CD4-positive, alpha-beta memory T cell (primary cell): ENCODE results near the gene NSD1. TPM values are rescaled to one million over a fixed set of nuclear protein-coding genes. Genes with fewer than 3 reads are reported as not detected.

Source experiments
- CTCF ChIA-PET: fragments of 350-600 bp; sonication (Branson Sonifier 250); formaldehyde crosslinking; loops from one replicate; lab custom pipeline; 2021; ENCODE audit warnings: inconsistent platforms; ENCODE audit not compliant: partially characterized antibody; lab: Charles Lee
- POLR2A ChIA-PET: fragments of 350-600 bp; sonication (Branson Sonifier 250); formaldehyde crosslinking; loops from one replicate; lab custom pipeline; 2021; ENCODE audit not compliant: partially characterized antibody; lab: Charles Lee
- DNase-seq, 5 donors: peaks; one replicate each; pipeline versions ENCODE4 v3.0.0 to v3.0.0-alpha.2; 2020 to 2022; ENCODE audit warnings: mixed read lengths in 1 of 5
- H3K27ac ChIP-seq: one replicate; pipeline ENCODE4 v1.7.0; 2013; ENCODE audit warnings: low read depth, low read length
- H3K27me3 ChIP-seq: 2 replicates; pipeline ENCODE4 v1.7.0; 2013; ENCODE audit warnings: mild to moderate bottlenecking, low read length, moderate library complexity; ENCODE audit not compliant: insufficient read depth
- H3K36me3 ChIP-seq: 2 replicates; pipeline ENCODE4 v1.7.0; 2013; ENCODE audit warnings: mild to moderate bottlenecking, low read length, moderate library complexity; ENCODE audit not compliant: insufficient read depth
- H3K4me1 ChIP-seq: 2 replicates; pipeline ENCODE4 v1.7.0; 2013; ENCODE audit warnings: mild to moderate bottlenecking, low read length, moderate library complexity; ENCODE audit not compliant: insufficient read depth
- H3K4me3 ChIP-seq, 2 donors: one replicate each; pipeline ENCODE4 v1.7.0; 2013; ENCODE audit warnings: low read length in 2 of 2, mild to moderate bottlenecking in 1 of 2
- H3K9me3 ChIP-seq, 2 donors: one replicate each; pipeline ENCODE4 v1.7.0; 2013; ENCODE audit warnings: low read length in 2 of 2, control low read depth in 1 of 2; ENCODE audit not compliant: control insufficient read depth in 1 of 2
- H3K27ac Mint-ChIP-seq, 7 donors: one replicate each; pipeline ENCODE4 v1.8.0; 2020 to 2021; ENCODE audit warnings: mixed read lengths in 7 of 7, mild to moderate bottlenecking in 6 of 7, inconsistent platforms in 3 of 7, moderate library complexity in 3 of 7
- H3K27me3 Mint-ChIP-seq, 2 donors: one replicate each; pipeline ENCODE4 v1.8.0; 2020 to 2021; ENCODE audit warnings: mixed read lengths in 2 of 2
- H3K36me3 Mint-ChIP-seq, 2 donors: one replicate each; pipeline ENCODE4 v1.8.0; 2020 to 2021; ENCODE audit warnings: mixed read lengths in 2 of 2, inconsistent platforms in 1 of 2, mild to moderate bottlenecking in 1 of 2
- H3K4me1 Mint-ChIP-seq, 4 donors: one replicate each; pipeline ENCODE4 v1.8.0; 2020 to 2021; ENCODE audit warnings: mixed read lengths in 4 of 4, mild to moderate bottlenecking in 1 of 4
- H3K4me3 Mint-ChIP-seq, 8 donors: one replicate each; pipeline ENCODE4 v1.8.0; 2020 to 2021; ENCODE audit warnings: mixed read lengths in 8 of 8, mild to moderate bottlenecking in 7 of 8, moderate library complexity in 6 of 8, inconsistent platforms in 3 of 8
- H3K9me3 Mint-ChIP-seq, 8 donors: one replicate each; pipeline ENCODE4 v1.8.0; 2020 to 2021; ENCODE audit warnings: mixed read lengths in 8 of 8, mild to moderate bottlenecking in 5 of 8, inconsistent platforms in 3 of 8, moderate library complexity in 1 of 8
- intact Hi-C: fragments of 100-400 bp; cut with micrococcal nuclease; formaldehyde crosslinking; loops from one replicate; pipeline ENCODE4 v1.15.1; 2023
- polyA plus RNA-seq, 2 donors: library from polyadenylated mRNA; unstranded; fragments of 300-500 nt; fragmentation: Illumina TruSeq; gene quantifications; one replicate each; pipeline ENCODE4 v1.2.3, GENCODE V29; 2021
- total RNA-seq, 2 experiments: library from RNA; stranded (reverse); gene quantifications; one replicate each; pipeline ENCODE4 v1.2.3, GENCODE V29; 2021

The NSD1 gene
- total and polyA plus RNA-seq, 4 experiments from 2014 or later, result 14.3 to 122 (median 90.0) TPM

DNA sequence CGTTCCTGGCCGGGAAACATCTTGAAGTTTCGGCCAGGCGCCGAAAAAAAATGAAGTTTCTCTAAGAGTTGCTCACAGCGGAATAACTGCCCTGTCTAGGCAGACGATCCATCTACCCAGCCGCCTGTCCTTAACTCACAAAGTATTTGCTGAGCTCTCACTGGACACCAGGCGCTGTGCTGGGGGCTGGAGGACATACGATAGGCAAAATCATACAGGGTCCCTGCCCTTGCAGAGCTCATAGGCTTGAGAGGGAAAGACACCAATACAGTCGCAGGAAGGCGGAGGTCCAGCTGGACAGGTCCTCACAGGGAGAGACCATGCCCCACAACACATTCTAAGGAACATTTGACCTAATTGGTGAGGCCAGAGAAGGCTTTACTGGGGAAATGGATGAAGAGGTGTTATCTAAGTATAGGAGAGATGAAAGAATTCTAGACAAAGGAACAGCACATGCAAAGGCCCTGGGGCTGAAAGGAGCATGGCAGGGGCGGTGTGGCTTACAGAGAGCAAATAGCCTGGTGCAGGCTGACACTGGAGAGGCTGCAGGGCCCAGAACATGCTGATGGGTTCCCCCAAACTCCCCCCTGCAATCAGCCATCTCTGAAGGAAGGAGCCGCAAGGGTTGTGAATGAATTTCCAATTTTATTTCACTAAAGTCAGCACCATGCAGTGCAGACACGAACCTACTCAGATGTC lies 180.1 kb downstream of the NSD1 start:
- H3K4me3 ChIP-seq, result no peak overlapping the region
- Mint-ChIP-seq H3K4me3 (no peak overlapping the region), H3K27me3 (no peaks in the 10 kb centered on the region), H3K36me3 (peaks cover 0 to 5% of the 10 kb centered on the region in 2 donors), H3K27ac (peak overlapping the region in 1 of 7 donors; percentile 29), H3K4me1 (peaks cover 19 to 58% (median 32%) of the 10 kb centered on the region in 4 donors), H3K9me3 (peaks cover 0 to 4% (median 0%) of the 10 kb centered on the region in 8 donors)
- no peak for DNase-seq
- POLR2A ChIA-PET, result interaction anchor here (0.5 to 5.5 kb wide), 10 partner anchors 10 to 871 kb away, joined by 3 to 31 read pairs (median 4); partner anchors contain the start of genes LMAN2, PRELID1, PRR7 and RAB24
- CTCF ChIA-PET, result interaction anchor here (1.3 to 9.2 kb wide), 5 partner anchors 10 to 188 kb away, joined by 4 to 78 read pairs (median 6); partner anchors contain the start of genes PRELID1 and RAB24
- H3K4me1 ChIP-seq, result peaks cover 41% of the 10 kb centered on the region
- H3K27me3 ChIP-seq, result no peaks in the 10 kb centered on the region
- H3K9me3 ChIP-seq, result no peaks in the 10 kb centered on the region
- intact Hi-C loops, result loop anchor here (2.0 kb wide), 2 partner anchors 37 to 839 kb away; partner anchors contain the start of genes LMAN2 and NHP2
- H3K27ac ChIP-seq, result no peak overlapping the region
- H3K36me3 ChIP-seq, result no peaks in the 10 kb centered on the region

GRCh38 chr5:177314376-177315342 lies 181.1 kb downstream of the NSD1 start:
- ChIA-PET CTCF (interaction anchor here (1.2 to 9.2 kb wide), 6 partner anchors 21 to 187 kb away, joined by 3 to 86 read pairs (median 66); no protein-coding TSS in a partner anchor), POLR2A (interaction anchor here (1.4 kb wide), 1 partner anchor 58 kb away, joined by 4 read pairs; no protein-coding TSS in a partner anchor)
- no peak overlapping the region for H3K27ac ChIP-seq
- Mint-ChIP-seq H3K27me3 (no peaks in the 10 kb centered on the region), H3K9me3 (peaks cover 0 to 2% (median 0%) of the 10 kb centered on the region in 8 donors), H3K27ac (no peak overlapping the region), H3K36me3 (peaks cover 4 to 5% of the 10 kb centered on the region in 2 donors), H3K4me3 (peak overlapping the region in 1 of 8 donors; percentile 49), H3K4me1 (peaks cover 19 to 55% (median 30%) of the 10 kb centered on the region in 4 donors)
- DNase-seq, result no peak
- H3K27me3 ChIP-seq, result no peaks in the 10 kb centered on the region
- H3K4me1 ChIP-seq, result peaks cover 39% of the 10 kb centered on the region
- no peaks in the 10 kb centered on the region for H3K9me3 ChIP-seq
- H3K36me3 ChIP-seq, result no peaks in the 10 kb centered on the region
- intact Hi-C loops, result no loop called here
- H3K4me3 ChIP-seq, result no peak overlapping the region

GRCh38 chr5:177315411-177315810 lies 181.8 kb downstream of the NSD1 start:
- intact Hi-C loops, result no loop called here
- CTCF ChIA-PET, result interaction anchor here (1.2 to 9.2 kb wide), 6 partner anchors 20 to 185 kb away, joined by 3 to 86 read pairs (median 35); no protein-coding TSS in a partner anchor
- H3K27ac Mint-ChIP-seq, result no peak overlapping the region
- H3K36me3 Mint-ChIP-seq, result peaks cover 3 to 9% of the 10 kb centered on the region in 2 donors
- Histone ChIP-seq H3K4me1 (peaks cover 38% of the 10 kb centered on the region), H3K27me3 (no peaks in the 10 kb centered on the region), H3K4me3 (no peak overlapping the region), H3K27ac (no peak overlapping the region), H3K9me3 (no peaks in the 10 kb centered on the region), H3K36me3 (no peaks in the 10 kb centered on the region)
- POLR2A ChIA-PET, result interaction anchor here (0.9 kb wide), 1 partner anchor 75 kb away, joined by 3 read pairs; no protein-coding TSS in a partner anchor
- H3K4me3 Mint-ChIP-seq, result no peak overlapping the region
- no peaks in the 10 kb centered on the region for H3K27me3 Mint-ChIP-seq
- peaks cover 0 to 2% (median 0%) of the 10 kb centered on the region in 8 donors for H3K9me3 Mint-ChIP-seq
- DNase-seq, result no peak
- H3K4me1 Mint-ChIP-seq, result peaks cover 19 to 56% (median 33%) of the 10 kb centered on the region in 4 donors

- no peaks in the 10 kb centered on the region for H3K27me3 ChIP-seq
- DNase-seq, result no peak
- H3K4me3 ChIP-seq, result no peak overlapping the region
- no peaks in the 10 kb centered on the region for H3K9me3 Mint-ChIP-seq
- H3K4me1 Mint-ChIP-seq, result peaks cover 15 to 52% (median 28%) of the 10 kb centered on the region in 4 donors
- no peaks in the 10 kb centered on the region for H3K36me3 ChIP-seq
- peak overlapping the region in 2 of 8 donors; percentile 55 to 57 for H3K4me3 Mint-ChIP-seq
- no peak overlapping the region for H3K27ac ChIP-seq
- peaks cover 32% of the 10 kb centered on the region for H3K4me1 ChIP-seq
- ChIA-PET CTCF (interaction anchor here (0.7 to 9.2 kb wide), 12 partner anchors 10 to 803 kb away, joined by 3 to 86 read pairs (median 4); partner anchors contain the start of gene SLC34A1), POLR2A (interaction anchor here (0.9 kb wide), 1 partner anchor 74 kb away, joined by 3 read pairs; no protein-coding TSS in a partner anchor)
- intact Hi-C loops, result no loop called here
- no peaks in the 10 kb centered on the region for H3K27me3 Mint-ChIP-seq
- H3K9me3 ChIP-seq, result no peaks in the 10 kb centered on the region
- H3K36me3 Mint-ChIP-seq, result peaks cover 3 to 9% of the 10 kb centered on the region in 2 donors
- H3K27ac Mint-ChIP-seq, result peak overlapping the region in 2 of 7 donors; percentile 1 to 77
Measured at GRCh38 chr5:177316005-177316404, 182.4 kb downstream of the NSD1 start.

GRCh38 chr5:177317959-177318377 lies 184.4 kb downstream of the NSD1 start:
- peak; percentile 68 to 73 (median 69) for DNase-seq
- Histone ChIP-seq H3K9me3 (no peaks in the 10 kb centered on the region), H3K4me1 (peaks cover 15% of the 10 kb centered on the region), H3K36me3 (no peaks in the 10 kb centered on the region), H3K4me3 (no peak overlapping the region), H3K27ac (no peak overlapping the region), H3K27me3 (no peaks in the 10 kb centered on the region)
- Mint-ChIP-seq H3K27me3 (no peaks in the 10 kb centered on the region), H3K36me3 (peaks cover 7 to 12% of the 10 kb centered on the region in 2 donors), H3K4me3 (no peak overlapping the region), H3K27ac (peak overlapping the region in 2 of 7 donors; percentile 10 to 34), H3K9me3 (no peaks in the 10 kb centered on the region), H3K4me1 (peaks cover 8 to 36% (median 20%) of the 10 kb centered on the region in 4 donors)
- CTCF ChIA-PET, result interaction anchor here (0.7 to 9.2 kb wide), 25 partner anchors 8 to 204 kb away, joined by 3 to 86 read pairs (median 6); partner anchors contain the start of genes PDLIM7, RGS14 and SLC34A1
- POLR2A ChIA-PET, result interaction anchor here (1.0 to 3.8 kb wide), 5 partner anchors 9 to 137 kb away, joined by 3 to 18 read pairs (median 4); no protein-coding TSS in a partner anchor
- intact Hi-C loops, result loop anchor here (1.0 kb wide), 4 partner anchors 72 to 183 kb away; no protein-coding TSS in a partner anchor

DNA sequence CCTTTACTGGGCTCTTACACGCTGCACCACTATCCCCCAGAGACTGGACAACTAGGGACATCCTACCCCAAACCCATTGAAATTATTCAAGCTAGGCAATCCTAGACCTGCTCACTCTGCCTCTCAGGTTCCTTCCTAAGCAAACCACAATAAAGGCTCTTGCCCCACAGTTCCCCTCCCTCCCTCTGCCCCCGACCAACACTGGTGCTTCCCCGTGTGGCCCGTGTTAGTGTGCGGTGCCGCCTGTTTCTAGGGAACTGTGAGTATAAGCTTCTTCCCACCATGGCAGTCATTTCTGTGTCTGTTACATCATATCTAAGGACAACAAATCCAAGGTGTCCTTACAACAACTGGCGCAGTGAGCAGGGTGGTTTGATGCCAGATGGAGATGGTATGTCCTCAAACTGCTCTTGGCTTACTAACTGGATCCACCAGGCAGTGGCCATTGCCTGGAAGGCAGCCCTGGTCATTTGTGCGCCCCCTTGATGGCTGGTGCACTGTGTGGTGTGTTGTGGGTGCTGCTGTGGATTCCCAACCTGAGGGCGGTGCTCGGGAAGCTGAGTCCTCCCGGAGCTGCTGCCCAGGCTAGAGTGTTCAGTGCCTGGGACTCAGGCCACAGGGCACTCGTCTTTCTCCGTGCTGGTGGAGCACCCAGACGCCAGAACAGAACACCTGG lies 186.5 kb downstream of the NSD1 start:
- POLR2A ChIA-PET, result interaction anchor here (0.9 to 3.8 kb wide), 5 partner anchors 8 to 135 kb away, joined by 3 to 18 read pairs (median 3); partner anchors contain the start of gene PRR7
- H3K4me3 ChIP-seq, result no peak overlapping the region
- intact Hi-C loops, result no loop called here
- H3K36me3 ChIP-seq, result no peaks in the 10 kb centered on the region
- H3K36me3 Mint-ChIP-seq, result peaks cover 11 to 14% of the 10 kb centered on the region in 2 donors
- H3K4me1 ChIP-seq, result peaks cover 12% of the 10 kb centered on the region
- H3K27ac ChIP-seq, result no peak overlapping the region
- peaks cover 8 to 35% (median 16%) of the 10 kb centered on the region in 4 donors for H3K4me1 Mint-ChIP-seq
- H3K27me3 Mint-ChIP-seq, result no peaks in the 10 kb centered on the region
- H3K9me3 ChIP-seq, result no peaks in the 10 kb centered on the region
- no peaks in the 10 kb centered on the region for H3K9me3 Mint-ChIP-seq
- peak overlapping the region in 3 of 7 donors; percentile 30 to 49 (median 35) for H3K27ac Mint-ChIP-seq
- CTCF ChIA-PET, result interaction anchor here (0.9 to 9.2 kb wide), 14 partner anchors 11 to 182 kb away, joined by 3 to 86 read pairs (median 12); partner anchors contain the start of genes LMAN2, RGS14 and SLC34A1
- no peak overlapping the region for H3K4me3 Mint-ChIP-seq
- no peaks in the 10 kb centered on the region for H3K27me3 ChIP-seq
- DNase-seq, result peak in 1 of 5 donors; percentile 54
